ENCODE measurements around the gene TMEM203. TPM values are rescaled to one million over a fixed set of nuclear protein-coding genes. Genes with fewer than 3 reads are reported as not detected.

The TMEM203 gene
- total and polyA plus RNA-seq, 2 of the 13 experiments (the other 11 are each of a cell fraction or from before 2014, with no cell fraction given), result 23.4 to 36.7 TPM

GRCh38 chr9:137254624-137255447 lies 49.4 kb upstream of the TMEM203 start, which contains the start of gene NELFB (continued):
- no peak for TF ChIP-seq HNRNPUL1 (IDR thresholded peaks at IDR 0.05; ENCODE audit: low read depth, low read length)
- no peak for TF ChIP-seq ZNF782 (CRISPR knock-in tag; IDR thresholded peaks at IDR 0.05; ENCODE audit: borderline replicate concordance)
- peak; percentile 46 for TF ChIP-seq GMEB1 (CRISPR knock-in tag; IDR thresholded peaks at IDR 0.05; ENCODE audit: borderline replicate concordance)
- peak; percentile 87 for TF ChIP-seq ZNF430 (CRISPR knock-in tag; IDR thresholded peaks at IDR 0.05)
- TF ChIP-seq NKX3-1 (CRISPR knock-in tag; IDR thresholded peaks at IDR 0.05), result no peak; the same call in 1 of the 2 replicates
- TF ChIP-seq SSRP1 (CRISPR knock-in tag; IDR thresholded peaks at IDR 0.05), result no peak
- peak; percentile 59 for TF ChIP-seq MED8 (CRISPR knock-in tag; IDR thresholded peaks at IDR 0.05; ENCODE audit: insufficient replicate concordance)
- no peak; a peak in 1 of 4 replicates for TF ChIP-seq KLF16 (CRISPR knock-in tag; IDR thresholded peaks at IDR 0.05)
- TF ChIP-seq ZNF296 (CRISPR knock-in tag; conservative IDR thresholded peaks at IDR 0.05), result 0 out of 2 replicates have a peak, but pooled peaks have one; percentile 17
- no peak for TF ChIP-seq NR0B2 (CRISPR knock-in tag; IDR thresholded peaks at IDR 0.05)
- TF ChIP-seq DNMT3B (CRISPR knock-in tag; conservative IDR thresholded peaks at IDR 0.05), result no peak
- no peak for TF ChIP-seq CSRNP1 (CRISPR knock-in tag; IDR thresholded peaks at IDR 0.05)
- TF ChIP-seq GATAD1 (CRISPR knock-in tag; IDR thresholded peaks at IDR 0.05), result peak; percentile 86
- 0 out of 2 replicates have a peak, but pooled peaks have one; percentile 4 for TF ChIP-seq ZBTB10 (CRISPR knock-in tag; IDR thresholded peaks at IDR 0.05; ENCODE audit: borderline replicate concordance)
- TF ChIP-seq ZNF512B (CRISPR knock-in tag; IDR thresholded peaks at IDR 0.05; ENCODE audit: borderline replicate concordance), result no peak
- no peak for TF ChIP-seq ZNF3 (CRISPR knock-in tag; IDR thresholded peaks at IDR 0.05)
- no peak for TF ChIP-seq RARA (CRISPR knock-in tag; IDR thresholded peaks at IDR 0.05)
- TF ChIP-seq SRF (IDR thresholded peaks at IDR 0.05; ENCODE audit: low read depth, low read length), result peak; percentile 65
- TF ChIP-seq SIX4 (CRISPR knock-in tag; IDR thresholded peaks at IDR 0.05), result no peak
- TF ChIP-seq RNF2 (conservative IDR thresholded peaks at IDR 0.05; ENCODE audit: low read depth), result no peak
